SK-N-SH treated with all-trans-retinoic acid at 6 μM for 48 hours (cell line): ENCODE measurements around the gene ZFAND3.

Experiments used
- ATAC-seq: fragments of 200-7000 bp; cut with Tn5 transposase; 3 replicates; pipeline ENCODE4 v1.9.1; 2020; ENCODE audit warnings: mild to moderate bottlenecking, moderate library complexity
- ARNTL ChIP-seq: fragments of 450-650 bp; formaldehyde crosslinking; IDR thresholded peaks from 2 replicates; pipeline ENCODE4 v1.5.0; 2020; ENCODE audit warnings: low read depth, mild to moderate bottlenecking, moderate library complexity, borderline replicate concordance
- BACH2 ChIP-seq: fragments of 250-450 bp; sonication (Bioruptor Pico); IDR thresholded peaks from 2 replicates; pipeline ENCODE4 v1.9.0; 2021; ENCODE audit warnings: mild to moderate bottlenecking, borderline replicate concordance
- CREB5 ChIP-seq: fragments of 250-450 bp; sonication (Bioruptor Pico); IDR thresholded peaks from 2 replicates; pipeline ENCODE4 v1.5.1; 2020; ENCODE audit warnings: low read depth, mild to moderate bottlenecking, moderate library complexity
- CSDC2 ChIP-seq: fragments of 250-450 bp; sonication (Bioruptor Pico); IDR thresholded peaks from 2 replicates; pipeline ENCODE4 v1.5.0; 2020; ENCODE audit warnings: mild to moderate bottlenecking, moderate library complexity
- CSRNP3 ChIP-seq: fragments of 250-450 bp; sonication (Bioruptor Pico); IDR thresholded peaks from 2 replicates; pipeline ENCODE4 v1.5.1; 2021; ENCODE audit warnings: mild to moderate bottlenecking, moderate library complexity
- ESRRG ChIP-seq: fragments of 250-450 bp; sonication (Bioruptor Pico); IDR thresholded peaks from 2 replicates; pipeline ENCODE4 v1.6.1; 2021; ENCODE audit warnings: mild to moderate bottlenecking
- GLIS3 ChIP-seq: fragments of 250-450 bp; sonication (Bioruptor Pico); IDR thresholded peaks from 2 replicates; pipeline ENCODE4 v1.5.0; 2020; ENCODE audit warnings: mild to moderate bottlenecking, moderate library complexity
- ISL1 ChIP-seq: fragments of 250-450 bp; sonication (Bioruptor Pico); IDR thresholded peaks from 2 replicates; pipeline ENCODE4 v2.1.2; 2022; ENCODE audit warnings: mild to moderate bottlenecking, moderate library complexity
- OSR1 ChIP-seq: fragments of 250-450 bp; sonication (Bioruptor Pico); IDR thresholded peaks from 2 replicates; pipeline ENCODE4 v1.8.0; 2022; ENCODE audit warnings: moderate library complexity, mild to moderate bottlenecking, inconsistent platforms
- PATZ1 ChIP-seq: fragments of 250-450 bp; sonication (Bioruptor Pico); IDR thresholded peaks from 2 replicates; pipeline ENCODE4 v1.8.0; 2020; ENCODE audit warnings: mild to moderate bottlenecking, moderate library complexity, borderline replicate concordance
- POU6F1 ChIP-seq: fragments of 250-450 bp; sonication (Bioruptor Pico); IDR thresholded peaks from 2 replicates; pipeline ENCODE4 v1.8.0; 2021; ENCODE audit warnings: low read depth, mild to moderate bottlenecking, moderate library complexity, borderline replicate concordance
- PPARA ChIP-seq: fragments of 250-450 bp; sonication (Bioruptor Pico); IDR thresholded peaks from 2 replicates; pipeline ENCODE4 v1.5.0; 2020; ENCODE audit warnings: mild to moderate bottlenecking, borderline replicate concordance
- RARB ChIP-seq: fragments of 250-450 bp; sonication (Bioruptor Pico); IDR thresholded peaks from 2 replicates; pipeline ENCODE4 v1.8.0; 2021; ENCODE audit warnings: mild to moderate bottlenecking, moderate library complexity
- SNAI2 ChIP-seq: fragments of 250-450 bp; sonication (Bioruptor Pico); IDR thresholded peaks from 2 replicates; pipeline ENCODE4 v1.5.0; 2020; ENCODE audit warnings: mild to moderate bottlenecking, moderate library complexity
- TOX ChIP-seq: fragments of 250-450 bp; sonication (Bioruptor Pico); IDR thresholded peaks from 2 replicates; pipeline ENCODE4 v1.8.0; 2021; ENCODE audit warnings: mild to moderate bottlenecking, moderate library complexity, borderline replicate concordance
- TSHZ2 ChIP-seq: fragments of 250-450 bp; sonication (Bioruptor Pico); IDR thresholded peaks from 2 replicates; pipeline ENCODE4 v1.5.0; 2020; ENCODE audit warnings: mild to moderate bottlenecking, moderate library complexity
- ZC3H10 ChIP-seq: fragments of 250-450 bp; sonication (Bioruptor Pico); IDR thresholded peaks from 2 replicates; pipeline ENCODE4 v1.5.1; 2021; ENCODE audit warnings: mild to moderate bottlenecking, moderate library complexity
- ZFP30 ChIP-seq: fragments of 450-650 bp; formaldehyde crosslinking; IDR thresholded peaks from 2 replicates; pipeline ENCODE4 v1.5.0; 2022; ENCODE audit warnings: mild to moderate bottlenecking, moderate library complexity
- ZNF565 ChIP-seq: fragments of 450-650 bp; formaldehyde crosslinking; conservative IDR thresholded peaks from 2 replicates; pipeline ENCODE4 v1.5.0; 2020; ENCODE audit warnings: low read depth, mild to moderate bottlenecking, moderate library complexity
- ZNF70 ChIP-seq: fragments of 450-650 bp; formaldehyde crosslinking; IDR thresholded peaks from 2 replicates; pipeline ENCODE4 v1.5.0; 2020; ENCODE audit warnings: mild to moderate bottlenecking, moderate library complexity
- ZNF8 ChIP-seq: fragments of 450-650 bp; formaldehyde crosslinking; IDR thresholded peaks from 2 replicates; pipeline ENCODE4 v1.5.0; 2020; ENCODE audit warnings: mild to moderate bottlenecking, moderate library complexity

ZFAND3 gene

GRCh38 chr6:37875561-37876309, 56.2 kb downstream of the ZFAND3 start:
- ATAC-seq: no peak
- TF ChIP-seq CREB5 (CRISPR knock-in tag): no peak
- no peak for TF ChIP-seq ARNTL (CRISPR knock-in tag)
- no peak for TF ChIP-seq ZNF70 (CRISPR knock-in tag)
- no peak for TF ChIP-seq PATZ1 (CRISPR knock-in tag)

GRCh38 chr6:37876843-37877242, 57.3 kb downstream of the ZFAND3 start:
- no peak for ATAC-seq
- no peak for TF ChIP-seq ESRRG (CRISPR knock-in tag)
- no peak for TF ChIP-seq SNAI2
- no peak for TF ChIP-seq ZNF70 (CRISPR knock-in tag)
- TF ChIP-seq CSRNP3 (CRISPR knock-in tag): no peak
- TF ChIP-seq CREB5 (CRISPR knock-in tag): no peak
- TF ChIP-seq POU6F1 (CRISPR knock-in tag): no peak
- TF ChIP-seq RARB: no peak
- TF ChIP-seq TOX: no peak
- TF ChIP-seq TSHZ2 (CRISPR knock-in tag): no peak
- TF ChIP-seq GLIS3 (CRISPR knock-in tag): no peak
- TF ChIP-seq ZFP30 (CRISPR knock-in tag): no peak
- no peak for TF ChIP-seq ZNF8 (CRISPR knock-in tag)
- TF ChIP-seq ZC3H10 (CRISPR knock-in tag): no peak

- ATAC-seq: no peak
- no peak for TF ChIP-seq ARNTL (CRISPR knock-in tag)
- no peak for TF ChIP-seq POU6F1 (CRISPR knock-in tag)
- no peak for TF ChIP-seq CSDC2 (CRISPR knock-in tag)
- no peak for TF ChIP-seq RARB
- TF ChIP-seq ESRRG (CRISPR knock-in tag): no peak
- TF ChIP-seq ZC3H10 (CRISPR knock-in tag): no peak
- TF ChIP-seq ZNF565: no peak
- TF ChIP-seq BACH2 (CRISPR knock-in tag): no peak
- no peak for TF ChIP-seq GLIS3 (CRISPR knock-in tag)
- TF ChIP-seq ISL1 (CRISPR knock-in tag): no peak
- TF ChIP-seq OSR1: no peak
- TF ChIP-seq ZNF8 (CRISPR knock-in tag): no peak
- no peak for TF ChIP-seq PPARA (CRISPR knock-in tag)
- no peak for TF ChIP-seq PATZ1 (CRISPR knock-in tag)
- no peak for TF ChIP-seq TOX
- no peak for TF ChIP-seq ZNF70 (CRISPR knock-in tag)
Observed at GRCh38 chr6:37877373-37878149, 58.0 kb downstream of the ZFAND3 start.
